GM23338 (cell line): ENCODE data around the gene ZNF821. TPM values are rescaled to one million over a fixed set of nuclear protein-coding genes. Genes with fewer than 3 reads are reported as not detected.
"Not testable (repeated sequence)": the region's sequence is repeated elsewhere in the genome, so short reads cannot be mapped to it uniquely, and the experiment has no call there.

Experiments
- ATAC-seq: fragments of 200-7000 bp; cut with Tn5 transposase; 3 replicates; pipeline ENCODE4 v1.9.1; 2020
- DNase-seq: peaks from one replicate; pipeline ENCODE4 v3.0.0-alpha.2; 2015; ENCODE audit warnings: low spot score
- H2AFZ ChIP-seq: fragments of 200-600 bp; sonication (generic); 2 replicates; pipeline ENCODE4 v1.8.0; 2016; ENCODE audit warnings: antibody characterized with exemption, mild to moderate bottlenecking, moderate library complexity
- H3F3A ChIP-seq: fragments of 200-600 bp; sonication (generic); replicated peaks from 2 replicates; pipeline ENCODE4 v1.8.0; 2017; ENCODE audit warnings: antibody characterized with exemption, mixed run types, low read depth
- H3K27ac ChIP-seq: fragments of 200-600 bp; sonication (generic); 2 replicates; pipeline ENCODE4 v1.6.1; 2016; ENCODE audit warnings: low read depth
- H3K27me3 ChIP-seq: fragments of 200-600 bp; sonication (generic); 2 replicates; pipeline ENCODE4 v1.8.0; 2016; ENCODE audit warnings: mild to moderate bottlenecking, mixed run types, moderate library complexity; ENCODE audit not compliant: insufficient read depth
- H3K36me3 ChIP-seq: fragments of 200-600 bp; sonication (generic); 2 replicates; pipeline ENCODE4 v1.8.0; 2016; ENCODE audit warnings: mild to moderate bottlenecking; ENCODE audit not compliant: insufficient read depth
- H3K4me1 ChIP-seq: fragments of 200-600 bp; sonication (generic); 2 replicates; pipeline ENCODE4 v1.8.0; 2016; ENCODE audit warnings: mild to moderate bottlenecking, moderate library complexity; ENCODE audit not compliant: insufficient read depth
- H3K4me2 ChIP-seq: fragments of 200-600 bp; sonication (generic); 2 replicates; pipeline ENCODE4 v1.7.1; 2017; ENCODE audit warnings: mixed run types
- H3K4me3 ChIP-seq: fragments of 200-600 bp; sonication (generic); 2 replicates; pipeline ENCODE4 v1.6.1; 2016; ENCODE audit warnings: mixed run types
- H3K79me2 ChIP-seq: fragments of 200-600 bp; sonication (generic); replicated peaks from 2 replicates; pipeline ENCODE4 v1.8.0; 2017; ENCODE audit warnings: mild to moderate bottlenecking; ENCODE audit not compliant: insufficient read depth
- H3K9me2 ChIP-seq: fragments of 200-600 bp; sonication (generic); 2 replicates; pipeline ENCODE4 v1.8.0; 2017; ENCODE audit not compliant: insufficient read depth
- H4K20me1 ChIP-seq: fragments of 200-600 bp; sonication (generic); replicated peaks from 2 replicates; pipeline ENCODE4 v1.8.0; 2017; ENCODE audit warnings: mild to moderate bottlenecking; ENCODE audit not compliant: insufficient read depth
- H3K27ac Mint-ChIP-seq: 2 replicates; pipeline ENCODE4 v1.8.0; 2020; ENCODE audit warnings: inconsistent platforms, mild to moderate bottlenecking, moderate library complexity, mixed read lengths
- H3K27me3 Mint-ChIP-seq: 3 replicates; pipeline ENCODE4 v1.8.0; 2022; ENCODE audit warnings: low read depth, mild to moderate bottlenecking, moderate library complexity, mixed read lengths, inconsistent platforms; ENCODE audit not compliant: insufficient read depth, poor library complexity
- H3K36me3 Mint-ChIP-seq: 3 replicates; pipeline ENCODE4 v1.8.0; 2021; ENCODE audit warnings: low read depth, mild to moderate bottlenecking, inconsistent platforms, moderate library complexity, mixed read lengths
- H3K4me1 Mint-ChIP-seq: 3 replicates; pipeline ENCODE4 v1.8.0; 2020; ENCODE audit warnings: mild to moderate bottlenecking, inconsistent platforms, mixed read lengths
- H3K4me3 Mint-ChIP-seq: 3 replicates; pipeline ENCODE4 v1.8.0; 2021; ENCODE audit warnings: moderate library complexity, mild to moderate bottlenecking, inconsistent platforms, mixed read lengths
- H3K9me3 Mint-ChIP-seq: 3 replicates; pipeline ENCODE4 v1.8.0; 2020; ENCODE audit warnings: moderate library complexity, mild to moderate bottlenecking, inconsistent platforms, mixed read lengths
- CREB1 ChIP-seq: fragments of 250-450 bp; sonication (Bioruptor Pico); IDR thresholded peaks from 2 replicates; pipeline ENCODE4 v1.5.0; 2020; ENCODE audit warnings: low read depth, mild to moderate bottlenecking, moderate library complexity
- JUNB ChIP-seq: IDR thresholded peaks from one replicate; pipeline ENCODE4 v1.6.1; 2016; ENCODE audit warnings: antibody characterized with exemption; ENCODE audit not compliant: unreplicated experiment
- STAT1 ChIP-seq: IDR thresholded peaks from one replicate; pipeline ENCODE4 v1.6.1; 2016; ENCODE audit warnings: antibody characterized with exemption; ENCODE audit not compliant: unreplicated experiment
- ZNF331 ChIP-seq: fragments of 250-450 bp; sonication (Bioruptor Pico); IDR thresholded peaks from 2 replicates; pipeline ENCODE4 v1.5.0; 2020; ENCODE audit warnings: low read depth, mild to moderate bottlenecking, moderate library complexity
- polyA plus RNA-seq: library from polyadenylated mRNA; unstranded; fragments of >200 nt; fragmentation: Nextera tagmentation; extraction: Ambion mirVana; gene quantifications from 2 replicates; pipeline ENCODE4 v1.2.1, GENCODE V29; 2016
- total RNA-seq: library from RNA; depleted of rRNA; stranded (reverse); fragments of >200 nt; shearing (Covaris generic); gene quantifications from 2 replicates; pipeline ENCODE4 v1.2.3, GENCODE V29; 2014
- TF ChIP-seq, protein P1 (sequence below): fragments of 250-450 bp; sonication (Bioruptor Pico); IDR thresholded peaks from 2 replicates; pipeline ENCODE4 v1.5.0; 2020; ENCODE audit warnings: mild to moderate bottlenecking, moderate library complexity
- TF ChIP-seq, protein P2 (sequence below), 2 experiments: fragments of 200-600 bp in 1 of 2; sonication (generic) in 1 of 2; conservative IDR thresholded peaks; 2 replicates each; pipeline versions ENCODE4 v1.5.1 to v1.6.1; 2016 to 2017; ENCODE audit warnings: antibody characterized with exemption in 2 of 2, low read depth in 2 of 2, mild to moderate bottlenecking in 2 of 2, moderate library complexity in 1 of 2
- TF ChIP-seq, protein P3 (sequence below): IDR thresholded peaks from 2 replicates; pipeline ENCODE4 v1.6.1; 2016; ENCODE audit warnings: antibody characterized with exemption

The ZNF821 gene
- total and polyA plus RNA-seq, 2 experiments from 2014 or later, result 13.3 to 14.8 TPM

DNA sequence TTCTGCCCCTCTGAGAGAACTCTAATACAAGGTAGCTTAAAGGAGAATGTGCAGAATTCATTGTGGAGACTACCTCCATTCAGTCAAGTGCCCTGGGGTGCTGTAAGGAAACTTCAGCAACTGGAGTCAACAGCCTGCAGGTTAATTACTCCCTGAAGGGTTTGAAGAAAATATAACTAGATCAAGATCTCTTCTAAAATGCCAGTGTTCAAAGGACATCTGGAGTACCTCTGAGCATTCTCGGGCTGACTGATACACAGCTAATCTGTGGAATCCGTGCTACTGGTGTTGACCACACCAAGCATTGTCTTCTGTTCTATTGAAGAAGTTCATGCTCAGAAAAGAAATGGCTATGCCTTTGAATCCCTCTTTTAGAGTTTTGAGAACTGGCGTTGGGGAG is 49.7 kb downstream of the ZNF821 start:
- Histone ChIP-seq H3K4me1 (no peaks in the 10 kb centered on the region), H3F3A (no peaks in the 10 kb centered on the region), H3K4me2 (no peak overlapping the region), H4K20me1 (no peaks in the 10 kb centered on the region), H3K79me2 (no peaks in the 10 kb centered on the region), H3K4me3 (no peak overlapping the region), H3K36me3 (no peaks in the 10 kb centered on the region), H2AFZ (no peak overlapping the region), H3K27me3 (no peaks in the 10 kb centered on the region), H3K27ac (no peak overlapping the region), H3K9me2 (no peaks in the 10 kb centered on the region)
- no peak for DNase-seq
- Mint-ChIP-seq H3K27me3 (no peaks in the 10 kb centered on the region), H3K27ac (no peak overlapping the region), H3K4me3 (no peak overlapping the region), H3K9me3 (no peaks in the 10 kb centered on the region), H3K4me1 (no peaks in the 10 kb centered on the region), H3K36me3 (no peaks in the 10 kb centered on the region)
- ATAC-seq, result no peak
- no peak for TF ChIP-seq CREB1 (CRISPR knock-in tag)
- no peak for TF ChIP-seq ZNF331 (CRISPR knock-in tag)
- TF ChIP-seq STAT1, result no peak
- TF ChIP-seq, protein P1, sequence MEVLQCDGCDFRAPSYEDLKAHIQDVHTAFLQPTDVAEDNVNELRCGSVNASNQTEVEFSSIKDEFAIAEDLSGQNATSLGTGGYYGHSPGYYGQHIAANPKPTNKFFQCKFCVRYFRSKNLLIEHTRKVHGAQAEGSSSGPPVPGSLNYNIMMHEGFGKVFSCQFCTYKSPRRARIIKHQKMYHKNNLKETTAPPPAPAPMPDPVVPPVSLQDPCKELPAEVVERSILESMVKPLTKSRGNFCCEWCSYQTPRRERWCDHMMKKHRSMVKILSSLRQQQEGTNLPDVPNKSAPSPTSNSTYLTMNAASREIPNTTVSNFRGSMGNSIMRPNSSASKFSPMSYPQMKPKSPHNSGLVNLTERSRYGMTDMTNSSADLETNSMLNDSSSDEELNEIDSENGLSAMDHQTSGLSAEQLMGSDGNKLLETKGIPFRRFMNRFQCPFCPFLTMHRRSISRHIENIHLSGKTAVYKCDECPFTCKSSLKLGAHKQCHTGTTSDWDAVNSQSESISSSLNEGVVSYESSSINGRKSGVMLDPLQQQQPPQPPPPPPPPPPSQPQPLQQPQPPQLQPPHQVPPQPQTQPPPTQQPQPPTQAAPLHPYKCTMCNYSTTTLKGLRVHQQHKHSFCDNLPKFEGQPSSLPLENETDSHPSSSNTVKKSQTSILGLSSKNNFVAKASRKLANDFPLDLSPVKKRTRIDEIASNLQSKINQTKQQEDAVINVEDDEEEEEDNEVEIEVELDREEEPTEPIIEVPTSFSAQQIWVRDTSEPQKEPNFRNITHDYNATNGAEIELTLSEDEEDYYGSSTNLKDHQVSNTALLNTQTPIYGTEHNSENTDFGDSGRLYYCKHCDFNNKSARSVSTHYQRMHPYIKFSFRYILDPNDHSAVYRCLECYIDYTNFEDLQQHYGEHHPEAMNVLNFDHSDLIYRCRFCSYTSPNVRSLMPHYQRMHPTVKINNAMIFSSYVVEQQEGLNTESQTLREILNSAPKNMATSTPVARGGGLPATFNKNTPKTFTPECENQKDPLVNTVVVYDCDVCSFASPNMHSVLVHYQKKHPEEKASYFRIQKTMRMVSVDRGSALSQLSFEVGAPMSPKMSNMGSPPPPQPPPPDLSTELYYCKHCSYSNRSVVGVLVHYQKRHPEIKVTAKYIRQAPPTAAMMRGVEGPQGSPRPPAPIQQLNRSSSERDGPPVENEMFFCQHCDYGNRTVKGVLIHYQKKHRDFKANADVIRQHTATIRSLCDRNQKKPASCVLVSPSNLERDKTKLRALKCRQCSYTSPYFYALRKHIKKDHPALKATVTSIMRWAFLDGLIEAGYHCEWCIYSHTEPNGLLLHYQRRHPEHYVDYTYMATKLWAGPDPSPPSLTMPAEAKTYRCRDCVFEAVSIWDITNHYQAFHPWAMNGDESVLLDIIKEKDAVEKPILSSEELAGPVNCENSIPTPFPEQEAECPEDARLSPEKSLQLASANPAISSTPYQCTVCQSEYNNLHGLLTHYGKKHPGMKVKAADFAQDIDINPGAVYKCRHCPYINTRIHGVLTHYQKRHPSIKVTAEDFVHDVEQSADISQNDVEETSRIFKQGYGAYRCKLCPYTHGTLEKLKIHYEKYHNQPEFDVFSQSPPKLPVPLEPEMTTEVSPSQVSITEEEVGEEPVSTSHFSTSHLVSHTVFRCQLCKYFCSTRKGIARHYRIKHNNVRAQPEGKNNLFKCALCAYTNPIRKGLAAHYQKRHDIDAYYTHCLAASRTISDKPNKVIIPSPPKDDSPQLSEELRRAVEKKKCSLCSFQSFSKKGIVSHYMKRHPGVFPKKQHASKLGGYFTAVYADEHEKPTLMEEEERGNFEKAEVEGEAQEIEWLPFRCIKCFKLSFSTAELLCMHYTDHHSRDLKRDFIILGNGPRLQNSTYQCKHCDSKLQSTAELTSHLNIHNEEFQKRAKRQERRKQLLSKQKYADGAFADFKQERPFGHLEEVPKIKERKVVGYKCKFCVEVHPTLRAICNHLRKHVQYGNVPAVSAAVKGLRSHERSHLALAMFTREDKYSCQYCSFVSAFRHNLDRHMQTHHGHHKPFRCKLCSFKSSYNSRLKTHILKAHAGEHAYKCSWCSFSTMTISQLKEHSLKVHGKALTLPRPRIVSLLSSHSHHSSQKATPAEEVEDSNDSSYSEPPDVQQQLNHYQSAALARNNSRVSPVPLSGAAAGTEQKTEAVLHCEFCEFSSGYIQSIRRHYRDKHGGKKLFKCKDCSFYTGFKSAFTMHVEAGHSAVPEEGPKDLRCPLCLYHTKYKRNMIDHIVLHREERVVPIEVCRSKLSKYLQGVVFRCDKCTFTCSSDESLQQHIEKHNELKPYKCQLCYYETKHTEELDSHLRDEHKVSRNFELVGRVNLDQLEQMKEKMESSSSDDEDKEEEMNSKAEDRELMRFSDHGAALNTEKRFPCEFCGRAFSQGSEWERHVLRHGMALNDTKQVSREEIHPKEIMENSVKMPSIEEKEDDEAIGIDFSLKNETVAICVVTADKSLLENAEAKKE (CRISPR knock-in tag), result no peak
- TF ChIP-seq, protein P2, sequence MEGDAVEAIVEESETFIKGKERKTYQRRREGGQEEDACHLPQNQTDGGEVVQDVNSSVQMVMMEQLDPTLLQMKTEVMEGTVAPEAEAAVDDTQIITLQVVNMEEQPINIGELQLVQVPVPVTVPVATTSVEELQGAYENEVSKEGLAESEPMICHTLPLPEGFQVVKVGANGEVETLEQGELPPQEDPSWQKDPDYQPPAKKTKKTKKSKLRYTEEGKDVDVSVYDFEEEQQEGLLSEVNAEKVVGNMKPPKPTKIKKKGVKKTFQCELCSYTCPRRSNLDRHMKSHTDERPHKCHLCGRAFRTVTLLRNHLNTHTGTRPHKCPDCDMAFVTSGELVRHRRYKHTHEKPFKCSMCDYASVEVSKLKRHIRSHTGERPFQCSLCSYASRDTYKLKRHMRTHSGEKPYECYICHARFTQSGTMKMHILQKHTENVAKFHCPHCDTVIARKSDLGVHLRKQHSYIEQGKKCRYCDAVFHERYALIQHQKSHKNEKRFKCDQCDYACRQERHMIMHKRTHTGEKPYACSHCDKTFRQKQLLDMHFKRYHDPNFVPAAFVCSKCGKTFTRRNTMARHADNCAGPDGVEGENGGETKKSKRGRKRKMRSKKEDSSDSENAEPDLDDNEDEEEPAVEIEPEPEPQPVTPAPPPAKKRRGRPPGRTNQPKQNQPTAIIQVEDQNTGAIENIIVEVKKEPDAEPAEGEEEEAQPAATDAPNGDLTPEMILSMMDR (conservative IDR thresholded peaks at IDR 0.05; ENCODE audit: low read depth in 2 of 2), result no peak
- no peak for TF ChIP-seq JUNB
- TF ChIP-seq, protein P3, sequence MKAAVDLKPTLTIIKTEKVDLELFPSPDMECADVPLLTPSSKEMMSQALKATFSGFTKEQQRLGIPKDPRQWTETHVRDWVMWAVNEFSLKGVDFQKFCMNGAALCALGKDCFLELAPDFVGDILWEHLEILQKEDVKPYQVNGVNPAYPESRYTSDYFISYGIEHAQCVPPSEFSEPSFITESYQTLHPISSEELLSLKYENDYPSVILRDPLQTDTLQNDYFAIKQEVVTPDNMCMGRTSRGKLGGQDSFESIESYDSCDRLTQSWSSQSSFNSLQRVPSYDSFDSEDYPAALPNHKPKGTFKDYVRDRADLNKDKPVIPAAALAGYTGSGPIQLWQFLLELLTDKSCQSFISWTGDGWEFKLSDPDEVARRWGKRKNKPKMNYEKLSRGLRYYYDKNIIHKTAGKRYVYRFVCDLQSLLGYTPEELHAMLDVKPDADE, result no peak

DNA sequence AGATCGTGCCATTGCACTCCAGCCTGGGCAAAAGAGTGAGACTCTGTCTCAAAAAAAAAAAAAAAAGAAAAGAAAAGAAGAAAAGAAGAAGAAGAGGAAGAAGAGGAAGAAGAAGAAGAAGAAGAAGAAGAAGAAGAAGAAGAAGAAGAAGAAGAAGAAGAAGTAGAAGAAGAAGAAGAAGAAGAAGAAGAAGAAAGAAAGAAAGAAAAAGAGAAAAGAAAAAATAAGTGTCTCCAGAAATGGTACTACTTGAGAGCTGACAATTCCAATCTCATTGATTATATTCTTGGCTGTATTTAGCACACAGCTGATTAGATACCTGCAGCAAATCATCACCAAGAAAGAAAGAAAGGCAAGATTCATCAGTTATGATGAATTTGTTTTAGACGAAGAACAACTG is 51.9 kb downstream of the ZNF821 start:
- not testable (repeated sequence) for H3K4me1 ChIP-seq, H4K20me1 ChIP-seq, ATAC-seq, H3K9me3 Mint-ChIP-seq, H3K4me1 Mint-ChIP-seq, H3K79me2 ChIP-seq, H3F3A ChIP-seq, H3K36me3 Mint-ChIP-seq, H3K4me3 ChIP-seq, H3K27me3 Mint-ChIP-seq, H3K27ac Mint-ChIP-seq, H3K27ac ChIP-seq, H3K4me2 ChIP-seq, H2AFZ ChIP-seq, H3K36me3 ChIP-seq, H3K4me3 Mint-ChIP-seq, DNase-seq, H3K9me2 ChIP-seq, H3K27me3 ChIP-seq

DNA sequence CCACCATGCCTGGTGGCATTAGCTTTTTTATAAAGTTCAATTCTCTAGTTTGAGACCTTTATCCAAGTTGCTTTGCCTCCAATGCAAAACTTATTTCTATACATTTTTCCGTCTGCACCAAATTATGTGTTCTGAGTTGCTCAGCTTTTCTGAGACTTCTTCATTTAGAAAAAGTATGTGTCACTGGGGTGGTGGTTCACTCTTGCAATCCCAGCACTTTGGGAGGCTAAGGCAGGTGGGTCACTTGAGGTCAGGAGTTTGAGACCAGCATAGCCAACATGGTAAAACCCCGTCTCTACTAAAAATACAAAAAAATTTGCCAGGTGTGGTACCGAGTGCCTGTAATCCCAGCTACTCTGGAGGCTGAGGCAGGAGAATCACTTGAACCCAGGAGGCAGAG is 52.3 kb downstream of the ZNF821 start:
- DNase-seq, H3K4me2 ChIP-seq, H3K9me2 ChIP-seq, H3K9me3 Mint-ChIP-seq, H3F3A ChIP-seq, H3K4me1 Mint-ChIP-seq, H3K27ac Mint-ChIP-seq, H3K36me3 ChIP-seq, H3K79me2 ChIP-seq, H2AFZ ChIP-seq, H4K20me1 ChIP-seq, H3K27me3 Mint-ChIP-seq, H3K4me3 ChIP-seq, ATAC-seq, H3K4me1 ChIP-seq, H3K27ac ChIP-seq, H3K27me3 ChIP-seq, H3K4me3 Mint-ChIP-seq, H3K36me3 Mint-ChIP-seq: not testable (repeated sequence)
